ENCODE measurements around the gene ZDHHC3. TPM values are rescaled to one million over a fixed set of nuclear protein-coding genes. Genes with fewer than 3 reads are reported as not detected.

Gene ZDHHC3
- polyA plus RNA-seq, 3 donors, result 80.3 to 95.3 (median 84.9) TPM

GRCh38 chr3:44981220-44981619 lies 5.2 kb upstream of the ZDHHC3 start:
- no peak for DNase-seq (ENCODE audit: extremely low read depth in 1 of 11, low read depth in 9 of 11, low spot score in 4 of 11)

GRCh38 chr3:44974416-44974815 lies 1.6 kb downstream of the ZDHHC3 start:
- no peak for DNase-seq (ENCODE audit: extremely low read depth in 1 of 11, low read depth in 9 of 11, low spot score in 4 of 11)

DNA sequence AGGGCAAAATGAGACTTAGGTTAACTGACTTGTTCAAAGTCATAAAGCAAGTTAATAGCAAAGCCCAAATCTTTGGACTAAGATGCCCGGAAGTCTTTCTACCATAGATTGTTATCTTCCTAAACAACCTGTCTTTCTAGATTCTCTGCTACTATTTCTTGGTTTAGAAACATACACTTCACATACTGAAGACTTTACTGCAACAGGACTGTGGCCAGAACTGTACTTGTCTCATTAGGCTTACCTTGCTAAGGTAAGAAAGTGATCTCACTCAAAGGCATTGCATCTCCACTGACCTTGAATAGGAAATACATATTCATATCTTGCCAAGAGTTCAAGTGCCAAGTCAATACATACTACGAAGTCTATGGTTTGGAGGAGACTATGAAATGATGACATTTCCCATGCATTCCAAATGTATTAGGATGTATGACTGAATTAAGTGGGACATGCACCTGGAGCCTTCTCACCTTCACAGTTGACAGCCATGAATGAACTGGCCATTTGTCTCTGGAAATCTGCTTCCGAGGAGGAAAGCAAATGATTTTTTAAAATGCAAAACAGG lies 5.0 kb downstream of the ZDHHC3 start:
- DNase-seq (ENCODE audit: extremely low read depth in 1 of 11, low read depth in 9 of 11, low spot score in 4 of 11), result peak in 1 of 11 donors; percentile 7

DNA sequence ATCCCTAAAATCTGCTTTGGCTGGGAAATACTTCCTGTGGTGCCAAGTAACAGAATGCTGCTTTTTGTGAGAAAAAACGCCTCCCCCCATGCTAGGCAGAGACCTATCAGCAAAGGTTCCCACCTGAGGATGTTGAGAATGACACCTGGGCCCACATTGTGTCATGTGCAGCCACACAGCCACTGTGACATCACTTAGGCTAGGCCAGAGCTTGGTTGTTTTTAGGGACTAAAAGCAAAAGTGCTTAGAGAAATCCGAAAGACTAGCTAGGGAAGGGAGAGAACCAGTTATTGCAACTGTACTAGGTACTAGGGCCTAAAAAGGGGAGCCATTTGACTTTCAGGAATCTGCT lies 6.2 kb downstream of the ZDHHC3 start:
- no peak for DNase-seq (ENCODE audit: extremely low read depth in 1 of 11, low read depth in 9 of 11, low spot score in 4 of 11)

DNA sequence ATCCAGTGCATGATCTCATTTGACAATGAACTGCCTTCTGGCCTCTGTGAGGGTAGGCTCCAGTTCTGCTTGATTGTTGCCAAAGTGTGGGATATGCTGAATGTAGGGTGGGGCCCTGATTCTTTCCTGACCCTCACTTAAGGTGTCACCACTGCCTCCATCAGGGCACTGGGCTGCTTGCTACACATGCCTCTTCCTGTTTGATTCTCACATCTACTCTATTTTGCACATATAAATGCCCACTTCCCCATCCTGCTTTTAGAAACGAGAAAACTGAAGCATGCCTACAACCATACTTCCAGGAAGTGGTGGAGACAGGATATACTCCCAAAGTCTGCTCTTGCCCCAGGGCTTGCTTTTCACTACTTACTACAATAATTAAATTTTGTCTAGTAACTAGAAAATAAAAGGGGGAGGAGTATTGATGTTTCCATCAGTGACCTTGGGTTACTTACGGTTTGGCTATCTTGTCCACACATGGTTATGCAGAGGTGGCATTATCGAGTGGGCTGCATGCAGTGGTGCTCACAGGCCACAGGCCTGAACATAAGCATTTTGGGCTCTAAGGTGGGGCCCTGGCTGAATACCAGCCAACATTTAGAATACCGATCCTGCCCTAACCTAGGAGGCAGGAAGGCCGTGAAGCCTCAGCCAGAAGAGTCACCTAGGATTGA lies 6.7 kb downstream of the ZDHHC3 start:
- no peak for DNase-seq (ENCODE audit: extremely low read depth in 1 of 11, low read depth in 9 of 11, low spot score in 4 of 11)

GRCh38 chr3:44968447-44968858 lies 7.5 kb downstream of the ZDHHC3 start:
- DNase-seq (ENCODE audit: extremely low read depth in 1 of 11, low read depth in 9 of 11, low spot score in 4 of 11), result no peak

GRCh38 chr3:44966795-44967278 lies 9.1 kb downstream of the ZDHHC3 start:
- no peak for DNase-seq (ENCODE audit: extremely low read depth in 1 of 11, low read depth in 9 of 11, low spot score in 4 of 11)

- no peak for DNase-seq (ENCODE audit: extremely low read depth in 1 of 11, low read depth in 9 of 11, low spot score in 4 of 11)
Observed at GRCh38 chr3:44965165-44965564, 10.8 kb downstream of the ZDHHC3 start.

- DNase-seq (ENCODE audit: extremely low read depth in 1 of 11, low read depth in 9 of 11, low spot score in 4 of 11), result no peak
Observed at GRCh38 chr3:44963571-44964325, 12.2 kb downstream of the ZDHHC3 start.

DNA sequence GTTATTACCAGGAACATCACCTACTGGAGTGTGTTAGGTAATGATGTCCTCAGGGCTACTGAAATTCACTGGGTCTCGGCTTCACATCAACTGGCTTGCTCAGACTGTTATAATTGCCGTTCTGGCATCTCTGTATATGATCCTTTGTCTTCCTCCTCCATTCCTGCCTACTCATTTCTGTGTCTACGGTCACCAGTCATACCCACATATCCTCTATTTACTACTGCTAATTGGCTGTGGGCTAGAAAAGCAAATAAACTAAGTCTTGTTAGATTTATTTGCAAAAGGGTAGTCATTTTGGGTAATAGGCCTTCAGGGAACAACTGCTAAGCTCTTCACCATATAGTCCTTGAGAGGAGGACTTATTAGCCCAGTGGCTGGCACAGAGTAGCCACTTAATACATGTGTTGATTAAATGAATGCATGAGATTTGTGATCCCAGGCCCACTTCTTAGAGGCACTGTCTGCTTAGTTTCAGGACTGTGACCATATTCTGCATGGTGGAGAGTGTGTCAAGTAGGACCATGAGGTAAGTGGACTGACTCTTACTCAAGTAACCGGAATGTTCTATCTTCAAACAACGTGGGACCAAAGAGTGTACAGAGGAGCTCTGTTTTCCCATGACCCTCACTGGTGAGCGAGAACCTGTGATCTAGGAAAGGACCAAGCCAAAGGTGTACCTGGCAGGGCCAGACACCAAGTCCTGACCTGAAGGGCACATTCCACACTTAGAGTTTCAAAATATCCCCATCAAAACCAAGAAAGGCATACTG lies 13.2 kb downstream of the ZDHHC3 start:
- DNase-seq (ENCODE audit: extremely low read depth in 1 of 11, low read depth in 9 of 11, low spot score in 4 of 11), result no peak

- DNase-seq (ENCODE audit: extremely low read depth in 1 of 11, low read depth in 9 of 11, low spot score in 4 of 11), result no peak
Observed at GRCh38 chr3:44961888-44962287, 14.1 kb downstream of the ZDHHC3 start.

DNA sequence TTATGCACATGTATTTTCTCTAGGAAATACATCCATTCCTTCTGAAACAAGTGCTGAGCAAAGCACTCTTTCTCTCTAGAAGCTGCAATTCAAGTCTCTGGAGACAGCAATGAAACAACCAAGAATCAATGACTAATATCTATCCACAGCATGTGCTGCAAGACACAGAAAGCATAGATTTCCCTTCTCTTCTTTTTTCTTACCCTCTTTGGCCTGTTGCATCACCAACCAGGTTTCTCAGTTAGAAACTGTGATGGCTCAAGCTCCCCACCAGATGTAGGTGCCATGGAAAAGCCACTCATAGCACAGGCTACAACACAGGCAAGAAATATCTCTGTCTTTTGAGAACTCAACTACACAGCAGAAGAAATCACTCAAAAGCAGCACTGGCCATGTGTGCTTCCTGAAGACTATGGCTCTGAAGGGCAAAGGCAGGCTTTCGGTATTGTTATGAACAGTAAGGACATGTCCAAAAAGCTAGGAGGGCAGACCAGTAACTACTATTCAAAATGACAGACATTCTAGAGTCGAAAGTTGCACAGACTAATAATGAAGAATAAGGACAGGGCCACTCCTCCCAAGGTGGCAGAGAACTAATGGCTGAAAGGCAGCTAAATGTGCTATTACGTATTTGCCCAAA lies 15.5 kb downstream of the ZDHHC3 start:
- no peak for DNase-seq (ENCODE audit: extremely low read depth in 1 of 11, low read depth in 9 of 11, low spot score in 4 of 11)

GRCh38 chr3:44958386-44958785 lies 17.6 kb downstream of the ZDHHC3 start:
- no peak for DNase-seq (ENCODE audit: extremely low read depth in 1 of 11, low read depth in 9 of 11, low spot score in 4 of 11)

GRCh38 chr3:44957986-44958385 lies 18.0 kb downstream of the ZDHHC3 start:
- DNase-seq (ENCODE audit: extremely low read depth in 1 of 11, low read depth in 9 of 11, low spot score in 4 of 11), result no peak

GRCh38 chr3:44955917-44956316 lies 20.1 kb downstream of the ZDHHC3 start:
- DNase-seq (ENCODE audit: extremely low read depth in 1 of 11, low read depth in 9 of 11, low spot score in 4 of 11), result no peak

GRCh38 chr3:44954962-44955361 lies 21.0 kb downstream of the ZDHHC3 start:
- DNase-seq (ENCODE audit: extremely low read depth in 1 of 11, low read depth in 9 of 11, low spot score in 4 of 11), result no peak

DNA sequence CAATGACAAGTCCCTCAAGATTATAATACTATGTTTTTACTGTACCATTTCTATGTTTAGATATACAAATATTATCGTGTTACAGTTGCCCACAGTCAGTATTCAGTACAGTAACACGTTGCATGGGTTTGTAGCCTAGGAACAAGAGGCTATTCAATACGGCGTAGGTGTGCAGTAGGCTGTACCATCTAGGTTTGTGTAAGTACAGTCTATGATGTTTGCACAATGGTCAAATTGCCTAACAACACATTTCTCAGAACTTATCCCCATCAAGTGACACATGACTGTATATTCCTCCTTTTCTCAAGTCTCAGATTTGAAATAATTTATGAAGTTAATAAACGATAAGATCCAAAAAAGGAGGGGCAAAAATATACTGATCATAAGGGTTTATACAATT lies 21.7 kb downstream of the ZDHHC3 start:
- no peak for DNase-seq (ENCODE audit: extremely low read depth in 1 of 11, low read depth in 9 of 11, low spot score in 4 of 11)

- no peak for DNase-seq (ENCODE audit: extremely low read depth in 1 of 11, low read depth in 9 of 11, low spot score in 4 of 11)
Observed at GRCh38 chr3:44952689-44953088, 23.3 kb downstream of the ZDHHC3 start.

DNA sequence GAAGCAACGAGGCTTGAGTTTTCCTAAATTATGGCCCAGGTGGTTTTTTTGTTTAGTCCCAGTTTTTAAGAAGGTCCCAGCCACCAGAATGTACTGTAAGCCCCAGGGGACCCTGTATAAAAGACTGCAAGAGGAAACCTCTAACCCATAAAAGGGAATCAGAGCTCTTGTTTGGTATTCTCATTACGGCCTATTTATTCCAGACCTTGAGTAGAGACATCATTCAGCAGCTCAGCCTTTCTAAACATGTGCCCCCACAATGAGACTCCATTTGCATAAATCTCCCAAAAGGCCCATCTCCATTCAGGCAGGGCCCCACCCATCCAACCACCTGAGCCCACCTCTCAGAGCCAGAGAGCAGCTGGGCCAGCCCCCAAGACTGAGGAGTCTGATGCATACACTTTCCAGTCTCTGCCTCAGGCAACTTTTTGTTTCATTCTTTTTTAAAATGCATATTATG lies 25.7 kb downstream of the ZDHHC3 start:
- DNase-seq (ENCODE audit: extremely low read depth in 1 of 11, low read depth in 9 of 11, low spot score in 4 of 11), result no peak

Data from renal cortex interstitium (tissue), 11 donors.